ENCODE data around the gene COL18A1.

DNA sequence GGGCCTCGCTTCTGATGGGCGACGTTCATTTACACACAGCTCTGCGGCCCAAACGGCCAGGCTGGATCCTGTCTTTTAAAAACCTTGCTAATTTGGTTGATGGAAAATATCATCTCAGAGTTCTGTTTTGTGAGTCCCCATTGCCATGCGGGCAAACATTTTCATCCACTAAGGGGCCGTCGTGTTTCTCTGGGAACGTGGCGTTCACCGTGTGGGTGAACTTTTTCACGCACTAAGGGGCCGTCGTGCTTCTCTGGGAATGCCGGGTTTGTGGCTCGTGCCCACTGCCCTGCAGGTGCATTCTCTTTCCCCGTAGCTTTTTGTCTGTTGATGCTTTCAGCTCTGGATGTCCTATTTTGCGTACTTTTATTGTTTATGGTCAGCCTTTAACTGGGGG, 6.8 kb downstream of the COL18A1 start:
- no peak for TF ChIP-seq EZH2 (IDR thresholded peaks at IDR 0.05; ENCODE audit: borderline replicate concordance, low read depth, low read length, poor library complexity, severe bottlenecking)
- TF ChIP-seq CTCF (conservative IDR thresholded peaks at IDR 0.05; ENCODE audit: low read depth, low read length): no peak
